B cell (primary cell): ENCODE results near the gene RNPEPL1.

Source experiments
- CTCF ChIP-seq: fragments of 200-600 bp; IDR thresholded peaks from one replicate; pipeline ENCODE4 v1.8.0; 2022; ENCODE audit warnings: antibody characterized with exemption, mild to moderate bottlenecking
- EZH2 ChIP-seq: IDR thresholded peaks from 2 replicates; pipeline ENCODE4 v1.6.1; 2012; ENCODE audit warnings: borderline replicate concordance, low read depth, mild to moderate bottlenecking, moderate library complexity, low read length; ENCODE audit not compliant: insufficient read depth, poor library complexity, severe bottlenecking

GRCh38 chr2:240520974-240521350 lies 47.3 kb upstream of the RNPEPL1 start:
- TF ChIP-seq CTCF (no peak), EZH2 (no peak)
